ENCODE data around the gene OSBPL6.

- TF ChIP-seq ZNF565 (CRISPR knock-in tag; conservative IDR thresholded peaks at IDR 0.05; ENCODE audit: low read depth) = no peak
- TF ChIP-seq POU6F1 (CRISPR knock-in tag; IDR thresholded peaks at IDR 0.05; ENCODE audit: borderline replicate concordance, low read depth) = no peak
- no peak for TF ChIP-seq TSHZ2 (CRISPR knock-in tag; IDR thresholded peaks at IDR 0.05)
Observed at GRCh38 chr2:178275600-178275999, 81.3 kb downstream of the OSBPL6 start.
